Thymus (tissue), 11 donors: Measurements from ENCODE around the gene EHD1. TPM values are rescaled to one million over a fixed set of nuclear protein-coding genes. Genes with fewer than 3 reads are reported as not detected.
A peak's percentile ranks its signal among the peaks of the same experiment; 100 is the strongest.

Experiments
- DNase-seq, 9 donors: peaks; one replicate each; pipeline ENCODE4 v3.0.0-alpha.2; 2013; ENCODE audit warnings: low spot score in 9 of 9, low read depth in 6 of 9, missing footprints in 1 of 9
- H3K27ac ChIP-seq, 2 donors: one replicate each; pipeline ENCODE4 v1.5.1; 2013; ENCODE audit warnings: control low read depth in 1 of 2, low read depth in 1 of 2, low read length in 1 of 2, mild to moderate bottlenecking in 1 of 2, moderate library complexity in 1 of 2
- H3K27me3 ChIP-seq, 2 donors: one replicate each; pipeline ENCODE4 v1.5.1; 2013; ENCODE audit warnings: low read length in 1 of 2; ENCODE audit not compliant: control insufficient read depth in 2 of 2, insufficient read depth in 1 of 2
- H3K36me3 ChIP-seq, 2 donors: one replicate each; pipeline ENCODE4 v1.5.1; 2013; ENCODE audit warnings: low read length in 1 of 2, mild to moderate bottlenecking in 1 of 2, moderate library complexity in 1 of 2; ENCODE audit not compliant: control insufficient read depth in 2 of 2, insufficient read depth in 2 of 2
- H3K4me1 ChIP-seq, 2 donors: one replicate each; pipeline ENCODE4 v1.5.1; 2013; ENCODE audit warnings: low read length in 2 of 2; ENCODE audit not compliant: control insufficient read depth in 2 of 2, insufficient read depth in 2 of 2
- H3K4me3 ChIP-seq, 2 donors: one replicate each; pipeline ENCODE4 v1.5.1; 2013; ENCODE audit warnings: low read length in 2 of 2, control low read depth in 1 of 2, mild to moderate bottlenecking in 1 of 2
- H3K9me3 ChIP-seq, 2 donors: one replicate each; pipeline ENCODE4 v1.5.1; 2013; ENCODE audit warnings: low read length in 1 of 2, mild to moderate bottlenecking in 1 of 2; ENCODE audit not compliant: control insufficient read depth in 2 of 2, insufficient read depth in 1 of 2
- WGBS: extraction: QIAGEN DNeasy Blood & Tissue Kit; methylation state at CpG from one replicate; pipeline ENCODE4 v1.1.7; 2013; 5-methylcytosine and 5-hydroxymethylcytosine counted together
- polyA plus RNA-seq: library from polyadenylated mRNA; stranded (reverse); fragments of 200-250 nt; gene quantifications from one replicate; pipeline ENCODE4 v1.2.3, GENCODE V29; 2013
- total RNA-seq: library from RNA; stranded (reverse); fragments of 120-200 nt; gene quantifications from one replicate; pipeline ENCODE4 v1.2.4, GENCODE V29; 2013
- donor health status: healthy.

Gene EHD1
- total and polyA plus RNA-seq, 2 donors = 17.3 to 32.3 TPM

DNA sequence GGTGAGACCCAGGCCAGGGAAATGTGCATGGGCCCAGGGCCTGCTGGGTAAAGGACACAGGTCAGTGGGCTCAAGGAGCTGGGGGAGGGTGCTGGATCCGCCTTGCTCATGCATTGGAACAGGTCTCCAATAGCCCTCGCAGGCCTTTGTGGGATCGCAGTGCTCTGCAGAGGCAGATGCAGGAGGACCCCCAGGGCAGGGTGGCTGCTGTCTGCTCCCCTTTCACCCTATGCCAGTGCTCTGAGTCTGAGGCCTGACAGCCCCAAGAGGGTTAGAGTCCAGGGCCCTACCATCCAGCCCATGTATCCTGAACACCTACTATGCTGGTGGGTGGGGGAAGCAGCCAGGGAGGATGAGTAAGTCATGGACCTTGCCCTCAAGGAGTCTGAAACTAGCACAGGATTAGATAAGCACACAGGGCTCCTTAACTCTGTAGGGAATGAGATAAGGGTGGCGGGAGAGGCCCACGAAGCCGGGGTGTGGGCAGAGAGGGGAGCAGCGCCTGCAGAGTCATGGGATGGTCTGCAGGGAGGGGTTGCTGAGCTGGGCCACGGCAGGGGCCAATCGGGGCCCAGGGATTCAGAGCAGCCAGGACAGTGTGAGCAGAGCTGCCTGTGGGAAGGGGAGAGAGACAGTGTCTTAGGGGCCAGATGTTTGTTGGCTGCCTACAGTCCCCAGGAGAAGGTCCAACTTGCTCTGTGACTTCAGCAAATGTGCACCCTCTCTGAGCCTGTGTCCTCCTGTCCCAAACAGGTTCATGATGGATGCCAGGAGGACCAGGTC is 10.5 kb upstream of the EHD1 start:
- Histone ChIP-seq H3K4me3 (no peak overlapping the region), H3K36me3 (no peaks in the 10 kb centered on the region), H3K27ac (no peak overlapping the region), H3K9me3 (no peaks in the 10 kb centered on the region), H3K4me1 (peaks cover 7 to 31% of the 10 kb centered on the region in 2 donors), H3K27me3 (no peaks in the 10 kb centered on the region)
- no peak for DNase-seq
- WGBS = 88% methylated on average over 9 of the region's 9 CpGs

DNA sequence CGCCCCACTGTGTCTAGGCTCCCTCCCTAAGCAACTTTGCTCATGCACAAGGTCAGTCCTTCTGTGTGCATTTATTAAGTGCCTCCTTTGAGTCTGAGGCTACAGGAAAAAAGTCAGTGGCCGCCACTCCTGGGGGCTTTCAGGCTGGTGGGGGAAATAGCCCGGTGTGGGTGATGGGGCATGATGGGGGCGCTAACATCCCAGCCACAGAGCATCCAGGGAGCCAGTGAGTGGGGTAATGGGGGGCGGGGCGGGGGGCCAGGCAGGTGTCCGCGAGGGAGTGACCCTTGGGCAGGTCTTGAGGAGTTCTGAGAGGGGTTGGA is 9.9 kb upstream of the EHD1 start:
- 78% methylated on average over 8 of the region's 8 CpGs for WGBS
- Histone ChIP-seq H3K27me3 (no peaks in the 10 kb centered on the region), H3K27ac (no peak overlapping the region), H3K9me3 (no peaks in the 10 kb centered on the region), H3K4me3 (peak overlapping the region in 1 of 2 donors; percentile 24), H3K4me1 (peaks cover 7 to 34% of the 10 kb centered on the region in 2 donors), H3K36me3 (no peaks in the 10 kb centered on the region)
- no peak for DNase-seq

DNA sequence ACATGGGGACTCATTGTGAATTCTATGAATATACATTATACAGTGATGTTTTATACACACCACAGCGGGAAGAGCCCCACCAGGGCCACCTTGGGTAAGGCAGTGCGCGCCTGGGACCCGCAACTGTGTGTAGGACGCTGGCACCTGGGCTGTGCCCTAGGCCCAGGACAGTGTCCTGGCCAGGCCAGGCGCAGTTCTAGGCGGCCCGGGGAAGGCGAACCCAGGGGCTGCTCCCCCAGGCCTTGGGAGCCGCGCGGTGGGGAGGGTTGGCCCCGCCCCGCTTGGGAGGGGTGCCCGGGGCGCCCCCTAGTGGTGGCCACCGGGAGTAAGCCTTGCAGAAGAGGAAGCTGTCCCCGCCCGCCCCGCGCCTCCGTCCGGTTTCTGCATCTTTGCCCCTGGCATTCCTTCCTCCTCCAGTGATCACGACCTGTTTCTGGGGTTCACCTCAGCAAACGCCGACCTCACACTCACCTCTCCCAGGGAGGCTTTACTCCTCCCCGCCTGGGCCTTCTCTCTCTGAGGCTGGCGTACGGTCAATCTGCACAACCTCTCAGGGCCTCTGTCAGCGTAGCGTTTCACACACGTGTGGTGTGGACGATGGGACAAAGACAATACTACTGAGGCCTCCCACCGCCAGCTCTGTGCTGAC is 9.5 kb upstream of the EHD1 start:
- Histone ChIP-seq H3K27ac (no peak overlapping the region), H3K27me3 (no peaks in the 10 kb centered on the region), H3K36me3 (no peaks in the 10 kb centered on the region), H3K9me3 (no peaks in the 10 kb centered on the region), H3K4me1 (peaks cover 7 to 38% of the 10 kb centered on the region in 2 donors), H3K4me3 (peak overlapping the region; percentile 24)
- 23% methylated on average over 34 of the region's 34 CpGs for WGBS
- peak in 7 of 9 donors; percentile 62 to 87 (median 76) for DNase-seq

DNA sequence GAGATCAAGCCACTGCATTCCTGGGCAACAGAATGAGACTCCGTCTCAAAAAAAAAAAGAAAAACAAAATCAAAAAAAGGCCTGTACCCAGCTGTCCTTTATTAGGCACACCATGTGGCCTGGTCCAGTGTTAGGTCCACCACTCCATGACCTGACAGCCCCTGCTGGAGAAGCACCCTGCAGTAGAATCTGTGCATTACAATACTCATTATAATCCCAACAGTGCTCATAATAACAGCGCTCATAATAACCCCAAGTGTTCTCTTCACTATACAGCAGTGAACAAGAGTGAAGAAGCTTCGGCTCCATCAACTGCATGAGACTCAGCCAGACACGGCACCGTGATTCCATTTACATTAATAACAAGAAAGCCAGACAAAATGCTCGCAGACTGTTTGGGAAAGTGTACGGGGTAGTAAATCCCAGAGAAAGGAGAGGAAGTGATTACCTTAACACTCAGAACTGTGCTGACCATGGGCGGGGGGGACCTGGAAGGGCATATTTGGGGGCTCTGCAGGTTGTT is 8.9 kb upstream of the EHD1 start:
- H3K4me1 ChIP-seq = peaks cover 7 to 34% of the 10 kb centered on the region in 2 donors
- DNase-seq = no peak
- no peaks in the 10 kb centered on the region for H3K27me3 ChIP-seq
- H3K27ac ChIP-seq = no peak overlapping the region
- WGBS = 97% methylated on average over 8 of the region's 8 CpGs
- H3K4me3 ChIP-seq = no peak overlapping the region
- H3K36me3 ChIP-seq = no peaks in the 10 kb centered on the region
- H3K9me3 ChIP-seq = no peaks in the 10 kb centered on the region

GRCh38 chr11:64885367-64886286 is 7.2 kb upstream of the EHD1 start:
- no peak overlapping the region for H3K27ac ChIP-seq
- no peak overlapping the region for H3K4me3 ChIP-seq
- 89% methylated on average over 15 of the region's 15 CpGs for WGBS
- H3K27me3 ChIP-seq = no peaks in the 10 kb centered on the region
- no peaks in the 10 kb centered on the region for H3K36me3 ChIP-seq
- H3K9me3 ChIP-seq = no peaks in the 10 kb centered on the region
- DNase-seq = peak in 1 of 9 donors; percentile 54
- peaks cover 10 to 44% of the 10 kb centered on the region in 2 donors for H3K4me1 ChIP-seq

GRCh38 chr11:64884019-64884418 is 5.6 kb upstream of the EHD1 start:
- WGBS = 97% methylated on average over 8 of the region's 8 CpGs
- Histone ChIP-seq H3K4me3 (no peak overlapping the region), H3K27ac (no peak overlapping the region), H3K27me3 (no peaks in the 10 kb centered on the region), H3K4me1 (peaks cover 23 to 60% of the 10 kb centered on the region in 2 donors), H3K36me3 (no peaks in the 10 kb centered on the region), H3K9me3 (peaks cover 0 to 2% of the 10 kb centered on the region in 2 donors)
- no peak for DNase-seq

DNA sequence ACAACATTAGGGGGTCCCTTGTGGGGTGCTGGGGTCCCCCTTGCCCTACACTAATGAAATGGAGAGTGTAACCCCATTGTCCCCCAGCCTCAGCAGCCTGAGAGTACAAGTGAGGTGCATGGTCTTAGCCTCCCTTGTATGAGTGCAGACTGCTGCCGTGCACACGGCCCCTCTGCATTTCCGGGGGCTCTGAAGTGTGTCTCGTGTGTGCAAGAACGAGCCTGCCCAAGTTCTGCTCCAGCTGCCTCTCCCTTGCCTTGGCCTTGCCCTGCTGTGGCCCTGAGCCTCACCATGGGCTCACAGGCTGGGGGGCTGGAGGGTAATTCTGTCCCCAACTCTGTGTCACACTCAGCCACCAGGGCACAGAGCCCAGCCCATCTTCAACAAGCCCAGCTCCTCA is 5.2 kb upstream of the EHD1 start:
- peaks cover 0 to 3% of the 10 kb centered on the region in 2 donors for H3K9me3 ChIP-seq
- no peaks in the 10 kb centered on the region for H3K36me3 ChIP-seq
- H3K4me3 ChIP-seq = no peak overlapping the region
- H3K27me3 ChIP-seq = no peaks in the 10 kb centered on the region
- 96% methylated on average over 5 of the region's 5 CpGs for WGBS
- H3K4me1 ChIP-seq = peaks cover 23 to 63% of the 10 kb centered on the region in 2 donors
- no peak for DNase-seq
- peak overlapping the region in 1 of 2 donors; percentile 46 for H3K27ac ChIP-seq

DNA sequence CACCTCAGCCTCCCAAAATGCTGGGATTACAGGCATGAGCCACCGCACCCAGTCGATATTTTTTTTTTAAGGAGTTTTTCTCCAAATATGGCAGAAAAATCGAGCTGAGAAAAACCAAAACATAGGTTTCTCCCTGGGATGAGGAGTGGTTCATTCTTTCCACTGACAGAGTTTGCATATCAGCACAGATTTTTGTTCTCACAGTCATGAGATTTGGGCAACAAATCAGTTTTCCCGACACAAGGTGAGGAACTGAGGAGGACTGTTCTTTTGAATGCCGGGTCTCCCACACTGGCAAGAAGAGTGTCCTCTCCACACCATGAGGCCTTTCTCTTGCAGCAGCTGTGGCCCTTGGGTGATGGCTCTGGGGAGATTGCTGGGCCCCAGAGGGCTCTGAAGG is 3.8 kb upstream of the EHD1 start:
- H3K4me3 ChIP-seq = no peak overlapping the region
- H3K27ac ChIP-seq = no peak overlapping the region
- H3K9me3 ChIP-seq = peaks cover 0 to 3% of the 10 kb centered on the region in 2 donors
- DNase-seq = no peak
- no peaks in the 10 kb centered on the region for H3K27me3 ChIP-seq
- WGBS = 97% methylated on average over 5 of the region's 5 CpGs
- H3K4me1 ChIP-seq = peaks cover 19 to 57% of the 10 kb centered on the region in 2 donors
- no peaks in the 10 kb centered on the region for H3K36me3 ChIP-seq
